ENCODE results near the gene FCN1.

The FCN1 gene

GRCh38 chr9:134947265-134947955 is 29.7 kb upstream of the FCN1 start:
- TF ChIP-seq, protein P1, sequence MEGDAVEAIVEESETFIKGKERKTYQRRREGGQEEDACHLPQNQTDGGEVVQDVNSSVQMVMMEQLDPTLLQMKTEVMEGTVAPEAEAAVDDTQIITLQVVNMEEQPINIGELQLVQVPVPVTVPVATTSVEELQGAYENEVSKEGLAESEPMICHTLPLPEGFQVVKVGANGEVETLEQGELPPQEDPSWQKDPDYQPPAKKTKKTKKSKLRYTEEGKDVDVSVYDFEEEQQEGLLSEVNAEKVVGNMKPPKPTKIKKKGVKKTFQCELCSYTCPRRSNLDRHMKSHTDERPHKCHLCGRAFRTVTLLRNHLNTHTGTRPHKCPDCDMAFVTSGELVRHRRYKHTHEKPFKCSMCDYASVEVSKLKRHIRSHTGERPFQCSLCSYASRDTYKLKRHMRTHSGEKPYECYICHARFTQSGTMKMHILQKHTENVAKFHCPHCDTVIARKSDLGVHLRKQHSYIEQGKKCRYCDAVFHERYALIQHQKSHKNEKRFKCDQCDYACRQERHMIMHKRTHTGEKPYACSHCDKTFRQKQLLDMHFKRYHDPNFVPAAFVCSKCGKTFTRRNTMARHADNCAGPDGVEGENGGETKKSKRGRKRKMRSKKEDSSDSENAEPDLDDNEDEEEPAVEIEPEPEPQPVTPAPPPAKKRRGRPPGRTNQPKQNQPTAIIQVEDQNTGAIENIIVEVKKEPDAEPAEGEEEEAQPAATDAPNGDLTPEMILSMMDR (IDR thresholded peaks at IDR 0.05; ENCODE audit: low read depth, low read length): no peak
- no peak for TF ChIP-seq MYC (IDR thresholded peaks at IDR 0.05; ENCODE audit: low read depth, low read length)
- TF ChIP-seq POLR2A (IDR thresholded peaks at IDR 0.05; ENCODE audit: extremely low read depth, insufficient read length): no peak
- TF ChIP-seq, protein P2, sequence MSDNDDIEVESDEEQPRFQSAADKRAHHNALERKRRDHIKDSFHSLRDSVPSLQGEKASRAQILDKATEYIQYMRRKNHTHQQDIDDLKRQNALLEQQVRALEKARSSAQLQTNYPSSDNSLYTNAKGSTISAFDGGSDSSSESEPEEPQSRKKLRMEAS (IDR thresholded peaks at IDR 0.05; ENCODE audit: low read depth, low read length): no peak
- H3K4me3 ChIP-seq (ENCODE audit: low read depth, low read length): no peak overlapping the region
- DNase-seq (ENCODE audit: low read depth): no peak

GRCh38 chr9:134946663-134947062 is 29.0 kb upstream of the FCN1 start:
- no peak for DNase-seq (ENCODE audit: low read depth)
- TF ChIP-seq, protein P2 (IDR thresholded peaks at IDR 0.05; ENCODE audit: low read depth, low read length): no peak
- TF ChIP-seq, protein P1 (IDR thresholded peaks at IDR 0.05; ENCODE audit: low read depth, low read length): no peak
- TF ChIP-seq POLR2A (IDR thresholded peaks at IDR 0.05; ENCODE audit: extremely low read depth, insufficient read length) (no peak), MYC (IDR thresholded peaks at IDR 0.05; ENCODE audit: low read depth, low read length) (no peak)
- H3K4me3 ChIP-seq (ENCODE audit: low read depth, low read length): no peak overlapping the region

DNA sequence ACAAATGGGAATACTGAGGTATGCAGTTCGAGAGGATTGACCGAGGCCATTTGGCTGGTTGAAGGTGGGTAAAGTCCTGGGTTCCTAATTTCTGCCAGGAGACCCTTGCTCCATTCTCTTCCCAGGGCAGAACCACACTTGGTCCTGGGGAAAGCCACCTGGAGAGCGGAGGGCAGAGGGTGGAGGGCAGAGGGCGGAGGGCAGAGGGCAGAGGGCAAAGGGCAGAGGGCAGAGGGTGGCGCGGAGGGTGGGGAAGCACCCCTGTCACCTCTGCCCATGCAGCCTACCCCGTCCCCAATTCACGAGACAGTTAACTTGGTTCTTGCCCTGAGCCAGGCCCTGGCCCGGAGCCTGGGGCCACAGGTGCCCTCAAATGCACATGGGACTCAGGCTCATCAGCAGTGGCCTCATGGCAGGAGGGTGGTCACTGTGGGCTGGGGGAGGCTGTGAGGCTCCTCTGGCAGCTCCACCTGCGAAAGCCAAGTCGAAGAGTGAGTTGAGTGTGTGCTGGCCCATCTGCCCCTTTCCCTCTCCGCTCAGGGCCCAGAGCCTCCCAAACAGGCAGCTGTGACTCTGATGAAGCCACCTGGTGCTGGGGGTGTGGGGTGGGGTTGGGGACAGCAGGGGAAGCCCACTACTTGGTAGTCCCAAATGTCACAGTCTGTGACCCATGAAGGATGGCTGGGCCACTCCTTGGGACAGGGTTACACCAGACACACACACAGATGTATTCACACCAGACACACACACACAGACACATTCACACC is 28.0 kb upstream of the FCN1 start:
- TF ChIP-seq POLR2A (IDR thresholded peaks at IDR 0.05; ENCODE audit: extremely low read depth, insufficient read length) (no peak), MYC (IDR thresholded peaks at IDR 0.05; ENCODE audit: low read depth, low read length) (no peak)
- TF ChIP-seq, protein P2 (IDR thresholded peaks at IDR 0.05; ENCODE audit: low read depth, low read length): no peak
- TF ChIP-seq, protein P1 (IDR thresholded peaks at IDR 0.05; ENCODE audit: low read depth, low read length): no peak
- no peak overlapping the region for H3K4me3 ChIP-seq (ENCODE audit: low read depth, low read length)
- DNase-seq (ENCODE audit: low read depth): no peak

DNA sequence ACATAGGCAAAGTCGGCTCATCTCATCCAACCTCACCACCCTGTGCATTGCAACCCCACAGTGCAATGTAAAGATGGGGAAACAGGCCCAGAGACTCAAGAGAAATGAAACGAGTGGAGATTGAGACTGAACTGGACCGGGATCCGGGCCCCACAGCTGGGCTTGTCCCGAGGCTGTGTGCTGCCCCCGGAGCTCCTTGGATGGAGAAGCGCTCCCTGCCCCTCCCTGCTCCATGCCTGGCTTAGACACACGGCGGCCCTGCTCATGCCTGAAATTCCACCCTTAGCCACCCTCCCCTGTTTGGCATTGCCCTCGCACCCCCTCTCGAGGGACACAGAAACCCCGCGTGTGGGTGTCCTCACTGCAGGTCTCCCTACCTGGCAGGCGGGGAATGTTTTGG is 27.2 kb upstream of the FCN1 start:
- DNase-seq (ENCODE audit: low read depth): no peak
- no peak overlapping the region for H3K4me3 ChIP-seq (ENCODE audit: low read depth, low read length)
- TF ChIP-seq MYC (IDR thresholded peaks at IDR 0.05; ENCODE audit: low read depth, low read length): no peak
- no peak for TF ChIP-seq POLR2A (IDR thresholded peaks at IDR 0.05; ENCODE audit: extremely low read depth, insufficient read length)
- TF ChIP-seq, protein P2 (IDR thresholded peaks at IDR 0.05; ENCODE audit: low read depth, low read length): no peak
- TF ChIP-seq, protein P1 (IDR thresholded peaks at IDR 0.05; ENCODE audit: low read depth, low read length): no peak

- no peak for DNase-seq (ENCODE audit: low read depth)
Measured at GRCh38 chr9:134944351-134944802, 26.7 kb upstream of the FCN1 start.

GRCh38 chr9:134943836-134944235 is 26.1 kb upstream of the FCN1 start:
- no peak for TF ChIP-seq MYC (IDR thresholded peaks at IDR 0.05; ENCODE audit: low read depth, low read length)
- TF ChIP-seq, protein P2 (IDR thresholded peaks at IDR 0.05; ENCODE audit: low read depth, low read length): no peak
- no peak for DNase-seq (ENCODE audit: low read depth)
- H3K4me3 ChIP-seq (ENCODE audit: low read depth, low read length): no peak overlapping the region

More at GRCh38 chr9:134944351-134944802, 26.7 kb upstream of the FCN1 start:
- no peak for TF ChIP-seq MYC (IDR thresholded peaks at IDR 0.05; ENCODE audit: low read depth, low read length)
- no peak overlapping the region for H3K4me3 ChIP-seq (ENCODE audit: low read depth, low read length)

All from NB4 (cell line).